PC-3 (cell line): Measurements from ENCODE around the gene MMAA.

Experiments used
- CTCF ChIP-seq: fragments of 300-600 bp; sonication (generic); conservative IDR thresholded peaks from 2 replicates; pipeline ENCODE4 v1.5.1; 2017; ENCODE audit warnings: antibody characterized with exemption, low read depth, mild to moderate bottlenecking, low read length
- EZH2 ChIP-seq: fragments of 300-600 bp; sonication (generic); IDR thresholded peaks from one replicate; pipeline ENCODE4 v1.6.1; 2017; ENCODE audit warnings: antibody characterized with exemption, mild to moderate bottlenecking, low read length; ENCODE audit not compliant: unreplicated experiment
- EZH2phosphoT487 ChIP-seq: fragments of 300-600 bp; sonication (generic); IDR thresholded peaks from 2 replicates; pipeline ENCODE4 v1.6.1; 2018; ENCODE audit warnings: mild to moderate bottlenecking, antibody characterized with exemption, low read length, borderline replicate concordance

- no peak for TF ChIP-seq CTCF
- TF ChIP-seq EZH2phosphoT487 = no peak
- TF ChIP-seq EZH2 = no peak
Observed at GRCh38 chr4:145660064-145660463, 40.9 kb downstream of the MMAA start.
